Fibroblast of lung (primary cell): ENCODE data around the gene RNFT2. TPM values are rescaled to one million over a fixed set of nuclear protein-coding genes. Genes with fewer than 3 reads are reported as not detected.

Experiments used
- DNase-seq, 2 donors: peaks; one replicate each; pipeline versions ENCODE4 v3.0.0 to v3.0.0-alpha.2; 2010; ENCODE audit warnings: low read depth in 2 of 2
- H2AFZ ChIP-seq: 2 replicates; pipeline ENCODE4 v1.5.1; 2012; ENCODE audit warnings: low read length, control low read depth, inconsistent platforms
- H3K27ac ChIP-seq: 2 replicates; pipeline ENCODE4 v1.5.1; 2011; ENCODE audit warnings: low read length, control low read depth; ENCODE audit not compliant: insufficient read depth
- H3K27me3 ChIP-seq: 2 replicates; pipeline ENCODE4 v1.5.1; 2011; ENCODE audit warnings: mild to moderate bottlenecking, low read length; ENCODE audit not compliant: control insufficient read depth, insufficient read depth
- H3K36me3 ChIP-seq: 2 replicates; pipeline ENCODE4 v1.5.1; 2011; ENCODE audit warnings: low read length; ENCODE audit not compliant: control insufficient read depth, insufficient read depth
- H3K4me1 ChIP-seq: 2 replicates; pipeline ENCODE4 v1.5.1; 2011; ENCODE audit warnings: low read length; ENCODE audit not compliant: control insufficient read depth, insufficient read depth; ENCODE audit errors: extremely low read depth
- H3K4me2 ChIP-seq: 2 replicates; pipeline ENCODE4 v1.5.1; 2011; ENCODE audit warnings: low read length, control low read depth; ENCODE audit not compliant: insufficient read depth; ENCODE audit errors: extremely low read depth
- H3K4me3 ChIP-seq, 4 experiments: fragments of 200-600 bp in 1 of 4; sonication (generic) in 1 of 4; replicated peaks in 1 of 4; 2 replicates each; pipeline ENCODE4 v1.5.1; 2011 to 2016; ENCODE audit warnings: low read length in 4 of 4, low read depth in 3 of 4, mild to moderate bottlenecking in 3 of 4, control low read depth in 2 of 4, inconsistent platforms in 1 of 4, mixed read lengths in 1 of 4; ENCODE audit not compliant: insufficient read depth in 1 of 4; ENCODE audit errors: control extremely low read depth in 1 of 4
- H3K79me2 ChIP-seq: 2 replicates; pipeline ENCODE4 v1.5.1; 2012; ENCODE audit warnings: mild to moderate bottlenecking, low read length, inconsistent platforms; ENCODE audit not compliant: control insufficient read depth, insufficient read depth
- H3K9ac ChIP-seq: 2 replicates; pipeline ENCODE4 v1.5.1; 2011; ENCODE audit warnings: mild to moderate bottlenecking, low read length, control low read depth; ENCODE audit not compliant: insufficient read depth
- H3K9me3 ChIP-seq: 2 replicates; pipeline ENCODE4 v1.5.1; 2012; ENCODE audit warnings: low read depth, low read length; ENCODE audit not compliant: control insufficient read depth, insufficient read depth
- H4K20me1 ChIP-seq: 2 replicates; pipeline ENCODE4 v1.5.1; 2011; ENCODE audit warnings: low read length; ENCODE audit not compliant: control insufficient read depth, insufficient read depth; ENCODE audit errors: extremely low read depth
- EZH2 ChIP-seq: IDR thresholded peaks from 2 replicates; pipeline ENCODE4 v1.5.1; 2012; ENCODE audit warnings: low read length, control low read depth, mild to moderate bottlenecking; ENCODE audit errors: missing control alignments
- polyA plus RNA-seq, 2 donors: library from polyadenylated mRNA; depleted of rRNA in 1 of 2; stranded (reverse) in 1 of 2; unstranded in 1 of 2; fragments of >200 nt; gene quantifications; 2 replicates each; pipeline ENCODE4 v1.2.1, GENCODE V29; 2011 to 2012; ENCODE audit warnings: missing spikeins in 1 of 2
- total RNA-seq: library from RNA; depleted of rRNA; stranded (reverse); fragments of >200 nt; gene quantifications from 2 replicates; pipeline ENCODE4 v1.2.1, GENCODE V29; 2014
- TF ChIP-seq, protein P1 (sequence below), 2 donors: IDR thresholded peaks in 1 of 2; conservative IDR thresholded peaks in 1 of 2; 1 replicate in 1 of 2; 2 replicates in 1 of 2; pipeline ENCODE4 v1.5.1; 2011 to 2012; ENCODE audit warnings: low read length in 2 of 2, control low read depth in 1 of 2, inconsistent platforms in 1 of 2, low read depth in 1 of 2, mild to moderate bottlenecking in 1 of 2

The RNFT2 gene
- total and polyA plus RNA-seq, 2 donors (not counting 1 experiment from before 2014, with no cell fraction given): 0.95 to 3.1 TPM

DNA sequence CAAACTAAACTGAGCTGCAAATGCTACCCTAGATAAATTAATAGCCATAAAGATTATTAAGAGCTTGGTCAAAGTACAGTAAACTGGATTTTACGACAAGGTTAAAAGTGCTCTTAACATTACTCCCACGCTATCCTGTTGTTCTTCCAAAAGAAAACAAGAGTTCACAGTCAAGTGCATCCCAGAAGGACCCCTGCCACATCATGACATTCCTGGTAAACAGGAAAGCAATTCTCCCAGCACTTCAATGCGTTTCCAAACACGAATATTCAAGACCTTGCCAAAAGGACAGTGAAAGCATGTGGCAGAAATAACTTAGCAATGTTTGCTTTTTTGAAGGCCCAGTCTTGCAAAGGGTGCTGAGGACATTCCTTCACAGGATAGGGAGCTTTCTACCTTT is 11.4 kb upstream of the RNFT2 start:
- H3K9ac ChIP-seq: no peak overlapping the region
- H3K4me2 ChIP-seq: no peak overlapping the region
- H3K79me2 ChIP-seq: peaks cover 2% of the 10 kb centered on the region
- H3K36me3 ChIP-seq: no peaks in the 10 kb centered on the region
- no peaks in the 10 kb centered on the region for H4K20me1 ChIP-seq
- H2AFZ ChIP-seq: no peak overlapping the region
- no peaks in the 10 kb centered on the region for H3K27me3 ChIP-seq
- H3K4me3 ChIP-seq: no peak overlapping the region
- H3K27ac ChIP-seq: no peak overlapping the region
- TF ChIP-seq, protein P1, sequence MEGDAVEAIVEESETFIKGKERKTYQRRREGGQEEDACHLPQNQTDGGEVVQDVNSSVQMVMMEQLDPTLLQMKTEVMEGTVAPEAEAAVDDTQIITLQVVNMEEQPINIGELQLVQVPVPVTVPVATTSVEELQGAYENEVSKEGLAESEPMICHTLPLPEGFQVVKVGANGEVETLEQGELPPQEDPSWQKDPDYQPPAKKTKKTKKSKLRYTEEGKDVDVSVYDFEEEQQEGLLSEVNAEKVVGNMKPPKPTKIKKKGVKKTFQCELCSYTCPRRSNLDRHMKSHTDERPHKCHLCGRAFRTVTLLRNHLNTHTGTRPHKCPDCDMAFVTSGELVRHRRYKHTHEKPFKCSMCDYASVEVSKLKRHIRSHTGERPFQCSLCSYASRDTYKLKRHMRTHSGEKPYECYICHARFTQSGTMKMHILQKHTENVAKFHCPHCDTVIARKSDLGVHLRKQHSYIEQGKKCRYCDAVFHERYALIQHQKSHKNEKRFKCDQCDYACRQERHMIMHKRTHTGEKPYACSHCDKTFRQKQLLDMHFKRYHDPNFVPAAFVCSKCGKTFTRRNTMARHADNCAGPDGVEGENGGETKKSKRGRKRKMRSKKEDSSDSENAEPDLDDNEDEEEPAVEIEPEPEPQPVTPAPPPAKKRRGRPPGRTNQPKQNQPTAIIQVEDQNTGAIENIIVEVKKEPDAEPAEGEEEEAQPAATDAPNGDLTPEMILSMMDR (conservative IDR thresholded peaks at IDR 0.05 in 1 of 2, IDR thresholded peaks at IDR 0.05 in 1 of 2; ENCODE audit: low read depth in 1 of 2, low read length in 2 of 2): no peak
- no peak for TF ChIP-seq EZH2
- DNase-seq: peak in 1 of 2 donors; percentile 15
- no peaks in the 10 kb centered on the region for H3K9me3 ChIP-seq
- H3K4me1 ChIP-seq: peaks cover 2% of the 10 kb centered on the region

DNA sequence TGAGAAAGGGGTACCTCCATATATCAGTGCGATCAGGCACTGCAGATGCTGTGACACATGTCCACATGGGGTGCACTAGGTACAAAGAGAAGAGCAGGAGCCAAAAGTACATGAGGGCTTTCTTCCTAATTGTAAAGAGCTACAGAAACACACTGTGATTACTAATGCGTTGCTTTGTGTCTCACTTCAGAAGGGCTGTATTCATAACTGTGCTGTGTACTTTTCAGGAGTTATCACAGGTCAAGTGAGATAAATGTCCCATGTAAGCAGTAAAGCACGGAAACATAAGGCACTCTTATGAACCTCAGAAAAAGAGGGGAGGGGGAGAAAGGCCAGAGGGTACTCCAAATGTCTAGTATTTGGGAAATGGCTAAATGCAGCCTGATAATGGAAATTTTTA is 10.9 kb upstream of the RNFT2 start:
- no peaks in the 10 kb centered on the region for H3K9me3 ChIP-seq
- no peak overlapping the region for H2AFZ ChIP-seq
- H3K36me3 ChIP-seq: no peaks in the 10 kb centered on the region
- H3K4me3 ChIP-seq: no peak overlapping the region
- H3K4me2 ChIP-seq: no peak overlapping the region
- no peaks in the 10 kb centered on the region for H3K27me3 ChIP-seq
- TF ChIP-seq, protein P1 (conservative IDR thresholded peaks at IDR 0.05 in 1 of 2, IDR thresholded peaks at IDR 0.05 in 1 of 2; ENCODE audit: low read depth in 1 of 2, low read length in 2 of 2): no peak
- TF ChIP-seq EZH2: no peak
- H3K4me1 ChIP-seq: peaks cover 2% of the 10 kb centered on the region
- H3K79me2 ChIP-seq: peaks cover 5% of the 10 kb centered on the region
- H3K27ac ChIP-seq: no peak overlapping the region
- H3K9ac ChIP-seq: no peak overlapping the region
- H4K20me1 ChIP-seq: no peaks in the 10 kb centered on the region
- DNase-seq: no peak

DNA sequence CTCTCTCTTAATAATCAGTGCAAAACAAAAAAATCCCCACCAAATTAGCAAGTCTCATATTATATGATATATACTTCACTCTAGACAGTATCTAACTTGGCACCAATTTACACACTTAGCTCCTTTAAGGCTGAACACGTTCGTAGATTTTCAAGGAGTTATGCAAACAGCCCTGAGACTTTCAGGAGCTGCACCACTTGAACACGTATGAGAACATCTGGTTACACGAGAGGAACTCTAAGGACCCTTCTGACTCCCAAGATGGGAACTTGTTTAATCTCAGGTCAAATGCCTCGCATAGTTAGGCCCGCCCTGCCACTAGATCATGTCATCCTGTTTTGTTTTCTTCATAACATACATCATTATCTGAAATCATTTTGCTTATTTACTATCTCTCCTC is 10.2 kb upstream of the RNFT2 start:
- H2AFZ ChIP-seq: no peak overlapping the region
- H3K9me3 ChIP-seq: no peaks in the 10 kb centered on the region
- TF ChIP-seq, protein P1 (conservative IDR thresholded peaks at IDR 0.05 in 1 of 2, IDR thresholded peaks at IDR 0.05 in 1 of 2; ENCODE audit: low read depth in 1 of 2, low read length in 2 of 2): no peak
- no peak for TF ChIP-seq EZH2
- H3K79me2 ChIP-seq: peaks cover 6% of the 10 kb centered on the region
- no peaks in the 10 kb centered on the region for H3K36me3 ChIP-seq
- no peak overlapping the region for H3K4me2 ChIP-seq
- H3K4me3 ChIP-seq: no peak overlapping the region
- no peaks in the 10 kb centered on the region for H4K20me1 ChIP-seq
- no peak for DNase-seq
- no peak overlapping the region for H3K27ac ChIP-seq
- peaks cover 2% of the 10 kb centered on the region for H3K4me1 ChIP-seq
- no peaks in the 10 kb centered on the region for H3K27me3 ChIP-seq
- H3K9ac ChIP-seq: no peak overlapping the region
